NOMO-1 (cell line): ENCODE results near the gene SCOC.
A peak's percentile ranks its signal among the peaks of the same experiment; 100 is the strongest.

Source experiments
- DNase-seq, 2 experiments: peaks; one replicate each; lab custom pipeline; 2025; ENCODE audit not compliant: unreplicated experiment in 2 of 2; lab: John Stamatoyannopoulos, UW

The SCOC gene

DNA sequence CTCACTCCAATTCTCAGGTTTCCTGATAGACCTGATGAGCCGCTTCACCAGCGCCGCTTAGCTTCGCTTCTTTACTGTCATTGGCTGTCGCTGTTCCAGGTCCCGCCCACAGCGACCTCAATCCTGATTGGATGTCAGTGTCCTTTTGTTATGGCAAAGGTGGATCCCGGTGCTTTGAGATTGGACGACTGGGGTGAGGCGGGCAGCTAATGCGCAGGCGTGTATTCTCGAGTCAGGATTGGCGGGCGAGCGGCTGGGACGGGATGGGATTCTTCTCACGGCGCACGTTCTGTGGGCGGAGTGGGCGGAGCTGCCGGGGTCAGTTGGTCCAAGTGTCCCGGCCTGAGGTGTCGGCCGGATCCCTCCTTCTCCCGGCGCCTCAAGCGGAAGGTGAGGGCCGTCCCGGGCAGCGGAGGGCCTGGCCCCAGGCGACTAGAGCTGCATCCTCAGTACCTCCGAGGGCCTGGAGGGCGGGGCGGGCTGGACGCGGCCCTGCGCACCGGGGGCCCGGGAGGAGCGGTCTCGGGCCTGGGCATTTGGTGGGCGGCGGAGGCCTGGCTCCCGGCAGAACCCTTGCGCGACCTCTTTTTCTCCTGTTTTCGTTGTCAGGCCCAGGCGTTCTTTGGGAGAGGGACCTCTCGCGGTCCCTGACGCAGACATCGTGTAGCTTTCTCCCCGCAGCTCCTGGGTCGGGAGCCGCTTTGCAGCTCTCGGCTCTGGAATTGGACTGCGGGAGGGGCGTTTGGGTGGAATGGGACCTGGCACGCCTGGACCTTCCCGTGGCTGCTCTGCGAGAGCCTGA lies at the start of gene SCOC:
Gene SCOC (plus strand): TSS at position 319 of the 802 bp plus-strand sequence. CDS start 5,525 bp downstream, outside the sequence.
- peak; percentile 97 to 98 for DNase-seq

- peak in 1 of 2 experiments; percentile 19 for DNase-seq
Measured at GRCh38 chr4:140326395-140326993, 47.0 kb upstream of the SCOC start.

- DNase-seq, result peak in 1 of 2 experiments; percentile 49
Measured at GRCh38 chr4:140330311-140330900, 43.0 kb upstream of the SCOC start.

DNA sequence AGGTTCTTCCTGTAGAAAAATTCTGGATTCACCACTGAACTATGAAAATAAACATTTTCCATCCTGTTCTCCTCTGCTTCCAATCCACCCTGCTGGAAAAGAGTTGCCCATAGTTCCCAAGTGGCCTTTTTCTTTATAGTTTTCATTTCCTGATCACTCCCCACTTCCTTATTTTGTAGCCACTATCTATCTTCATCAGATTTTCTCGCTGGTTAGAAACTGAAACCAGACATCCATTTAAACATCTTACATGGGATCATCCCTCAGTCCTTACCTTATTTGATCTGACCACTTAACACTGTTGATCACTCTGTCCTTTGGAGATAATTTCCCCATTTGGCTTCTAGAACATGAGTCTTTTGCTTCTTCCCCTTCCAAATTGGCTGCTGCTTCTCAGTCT lies 42.2 kb upstream of the SCOC start:
- peak in 1 of 2 experiments; percentile 50 for DNase-seq

- no peak for DNase-seq
Measured at GRCh38 chr4:140331876-140332275, 41.6 kb upstream of the SCOC start.

DNA sequence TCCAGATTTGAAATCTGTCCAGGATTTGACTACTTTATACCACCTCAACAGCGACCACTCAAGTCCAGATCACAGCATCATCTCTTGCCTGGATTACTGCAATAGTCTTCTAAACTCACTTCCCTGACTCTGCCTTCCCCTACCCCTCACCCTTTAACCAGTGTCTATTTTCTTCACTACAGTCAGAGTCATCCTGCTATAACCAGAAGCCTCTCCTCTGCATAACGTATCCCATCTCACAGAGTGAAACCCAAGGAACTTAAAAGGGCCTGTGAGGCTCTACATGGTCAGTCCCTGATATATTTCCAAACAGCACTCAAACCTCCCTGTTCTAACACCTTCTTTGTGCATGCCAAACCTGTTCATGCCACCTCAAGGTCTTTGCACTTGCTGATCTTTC lies 40.7 kb upstream of the SCOC start:
- no peak for DNase-seq

GRCh38 chr4:140333523-140333922 lies 39.9 kb upstream of the SCOC start:
- DNase-seq, result no peak

GRCh38 chr4:140335076-140335475 lies 38.4 kb upstream of the SCOC start:
- DNase-seq, result no peak

- DNase-seq, result no peak
Measured at GRCh38 chr4:140336730-140337129, 36.7 kb upstream of the SCOC start.

GRCh38 chr4:140342620-140343019 lies 30.8 kb upstream of the SCOC start:
- no peak for DNase-seq

- no peak for DNase-seq
Measured at GRCh38 chr4:140343303-140343702, 30.1 kb upstream of the SCOC start.

DNA sequence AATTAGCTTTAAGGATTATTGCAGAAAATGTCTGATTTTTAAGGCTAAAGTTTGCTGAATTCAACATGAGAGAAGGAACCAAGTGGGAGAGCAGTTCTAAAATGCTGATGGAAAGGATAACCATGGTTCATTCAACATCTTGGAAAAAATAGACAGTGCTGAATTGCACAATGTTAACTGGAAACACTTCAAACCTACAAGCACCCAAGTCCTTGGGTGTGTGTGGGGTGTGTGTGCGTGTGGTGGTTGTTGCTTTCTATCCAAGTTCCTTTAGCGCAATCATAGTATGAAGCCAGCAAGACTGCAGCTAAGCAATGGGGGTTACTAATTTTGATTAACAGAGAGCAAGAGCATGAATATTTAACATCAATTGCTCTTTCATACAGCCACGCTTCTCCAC lies 29.3 kb upstream of the SCOC start:
- DNase-seq, result no peak

- no peak for DNase-seq
Measured at GRCh38 chr4:140344621-140345020, 28.8 kb upstream of the SCOC start.

GRCh38 chr4:140346136-140346535 lies 27.3 kb upstream of the SCOC start:
- DNase-seq, result no peak

DNA sequence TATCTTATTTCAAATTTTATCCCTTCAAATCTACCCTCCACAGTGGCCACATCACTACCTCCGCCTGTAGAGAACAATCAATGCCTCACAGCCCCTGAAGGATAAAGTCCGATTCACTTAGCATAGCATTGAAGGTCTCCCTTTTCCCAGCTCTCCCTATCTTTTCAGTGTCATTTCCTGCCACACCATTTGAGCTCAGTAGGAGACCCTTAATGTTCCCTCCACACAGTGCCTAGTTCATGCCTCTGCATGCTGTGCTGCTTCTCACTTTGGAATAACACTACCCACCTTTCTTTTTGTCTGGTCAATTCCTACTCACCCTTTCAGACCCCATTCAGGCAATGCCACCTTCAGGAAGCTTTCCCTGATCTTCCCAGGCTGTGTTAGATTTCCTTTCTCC lies 23.6 kb upstream of the SCOC start:
- no peak for DNase-seq

- no peak for DNase-seq
Measured at GRCh38 chr4:140351093-140352075, 22.1 kb upstream of the SCOC start.

- DNase-seq, result no peak
Measured at GRCh38 chr4:140353786-140354185, 19.7 kb upstream of the SCOC start.

DNA sequence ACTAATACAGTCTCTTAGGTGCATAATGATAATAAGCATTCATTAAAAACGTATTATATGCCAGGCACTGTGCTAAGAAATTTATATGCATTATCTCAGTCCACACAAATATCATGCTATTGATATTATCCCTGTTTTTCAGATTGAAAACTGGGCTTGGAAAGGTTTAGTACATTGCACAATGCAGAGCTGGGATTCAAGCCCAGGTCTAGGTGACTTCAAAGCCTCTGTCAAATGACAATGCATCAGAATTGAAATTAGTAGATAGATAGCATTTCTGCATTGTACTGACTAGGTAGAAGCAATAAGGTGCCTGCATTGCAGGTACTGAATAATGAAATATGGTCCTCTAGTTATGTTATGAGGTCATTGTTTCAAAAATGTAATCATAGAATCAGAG lies 18.2 kb upstream of the SCOC start:
- DNase-seq, result no peak

DNA sequence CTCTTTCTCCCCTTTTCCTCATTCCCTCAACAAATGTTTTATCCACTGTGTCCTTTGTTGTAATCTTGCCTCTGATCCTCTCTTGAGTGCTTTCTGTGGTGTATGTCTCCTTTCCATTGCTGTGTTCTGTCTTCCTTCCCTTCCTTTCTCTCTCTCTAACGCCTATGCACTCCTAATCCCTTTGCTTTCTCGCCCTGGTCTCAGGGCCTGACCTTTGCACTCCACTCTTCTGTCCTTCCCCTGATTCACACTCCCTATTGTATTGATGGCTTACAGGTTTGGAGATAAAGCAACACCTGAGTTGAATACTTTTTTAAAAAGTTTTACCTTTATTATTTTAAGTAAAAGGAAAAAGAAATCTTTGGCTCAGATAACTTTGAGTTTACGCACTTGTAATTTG lies 15.6 kb upstream of the SCOC start:
- no peak for DNase-seq

- DNase-seq, result no peak
Measured at GRCh38 chr4:140358281-140358680, 15.2 kb upstream of the SCOC start.
